Globus pallidus (tissue), 1 donor: ENCODE measurements around the gene DDX41.
"Not testable (repeated sequence)": the region's sequence is repeated elsewhere in the genome, so short reads cannot be mapped to it uniquely, and the experiment has no call there.

Source experiments
- DNase-seq: peaks from one replicate; pipeline ENCODE4 v3.0.0-alpha.2; 2015; ENCODE audit warnings: low spot score

Gene DDX41

GRCh38 chr5:177516601-177517568 lies at the start of gene DDX41:
DDX41 (minus strand) TSS chr5:177516961; CDS start chr5:177516945, 16 bp downstream.
- DNase-seq: peak; percentile 98

DNA sequence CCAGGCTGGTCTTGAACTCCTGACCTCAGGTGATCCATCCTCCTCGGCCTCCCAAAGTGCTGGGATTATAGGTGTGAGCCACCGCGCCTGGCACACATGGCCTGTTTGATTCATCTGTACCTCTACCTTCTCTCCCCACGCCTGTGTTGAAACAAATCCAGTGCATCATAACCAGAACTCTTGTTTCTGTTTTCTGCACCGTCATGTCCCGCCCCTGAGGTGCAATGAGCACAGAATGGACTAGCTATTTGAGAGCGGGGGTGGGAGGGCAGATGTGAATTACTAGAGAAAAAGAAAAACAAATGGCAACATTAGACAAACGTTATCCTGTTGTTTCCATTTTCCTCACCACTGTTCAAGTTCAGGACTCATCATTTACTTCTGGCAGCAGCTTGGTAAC lies 48.3 kb upstream of the DDX41 start:
- no peak for DNase-seq

DNA sequence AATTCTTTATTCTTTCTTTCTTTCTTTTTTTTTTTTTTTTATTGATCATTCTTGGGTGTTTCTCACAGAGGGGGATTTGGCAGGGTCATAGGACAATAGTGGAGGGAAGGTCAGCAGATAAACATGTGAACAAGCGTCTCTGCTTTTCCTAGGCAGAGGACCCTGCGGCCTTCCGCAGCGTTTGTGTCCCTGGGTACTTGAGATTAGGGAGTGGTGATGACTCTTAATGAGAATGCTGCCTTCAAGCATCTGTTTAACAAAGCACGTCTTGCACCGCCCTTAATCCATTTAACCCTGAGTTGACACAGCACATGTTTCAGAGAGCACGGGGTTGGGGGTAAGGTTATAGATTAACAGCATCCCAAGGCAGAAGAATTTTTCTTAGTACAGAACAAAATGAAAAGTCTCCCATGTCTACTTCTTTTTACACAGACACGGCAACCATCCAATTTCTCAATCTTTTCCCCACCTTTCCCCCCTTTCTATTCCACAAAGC lies 42.7 kb upstream of the DDX41 start:
- not testable (repeated sequence) for DNase-seq

- DNase-seq: no peak
These were observed 41.0 kb upstream of the DDX41 start for GRCh38 chr5:177557796-177558195.

GRCh38 chr5:177557041-177557647 lies 40.4 kb upstream of the DDX41 start:
- no peak for DNase-seq

- DNase-seq: no peak
These were observed 38.9 kb upstream of the DDX41 start for GRCh38 chr5:177555665-177556064.

- DNase-seq: no peak
These were observed 38.5 kb upstream of the DDX41 start for GRCh38 chr5:177555228-177555627.

GRCh38 chr5:177554474-177555111 lies 37.8 kb upstream of the DDX41 start, which contains the start of gene FAM193B:
FAM193B (minus strand) TSS chr5:177554563; CDS start chr5:177554458, 105 bp downstream.
- peak; percentile 89 for DNase-seq

DNA sequence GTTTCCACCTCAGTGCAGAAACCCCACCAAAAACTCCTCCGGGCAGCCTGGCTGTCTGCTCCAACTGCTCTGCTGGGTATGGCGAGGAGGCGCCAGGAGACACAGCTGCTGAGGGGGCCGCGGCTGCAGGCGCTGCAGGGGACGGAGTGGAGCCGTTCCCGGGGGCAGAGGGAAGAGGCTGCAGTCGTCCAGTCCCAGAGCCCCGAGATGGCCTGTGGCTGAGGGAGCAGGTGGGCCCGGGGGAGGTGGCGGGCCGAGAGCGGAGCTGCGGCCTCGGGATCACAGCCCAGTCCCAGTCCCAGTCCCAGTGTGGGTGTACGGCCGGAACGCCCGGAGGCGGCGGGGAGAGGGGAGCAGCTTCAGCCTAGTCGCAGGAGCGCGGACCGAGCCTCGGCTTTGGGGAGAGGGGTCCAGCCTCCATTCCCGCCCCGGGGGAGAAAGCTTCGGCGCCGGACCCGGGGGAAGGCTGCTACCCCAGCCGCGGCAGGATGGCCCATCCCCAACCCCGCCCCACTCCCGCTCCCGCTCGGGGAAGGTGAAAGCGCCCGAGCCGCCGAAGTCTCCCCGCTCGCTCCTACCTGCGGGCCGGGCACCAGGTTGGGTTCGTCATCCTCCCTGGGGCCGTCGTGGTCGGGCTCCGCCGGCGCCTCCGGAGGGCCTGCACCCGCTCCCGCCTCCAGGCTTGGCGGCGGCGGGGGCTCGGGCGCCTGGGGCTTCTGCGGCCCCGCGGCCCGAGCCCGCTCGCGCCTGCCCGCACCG lies 37.1 kb upstream of the DDX41 start:
- DNase-seq: no peak

- DNase-seq: no peak
These were observed 36.2 kb upstream of the DDX41 start for GRCh38 chr5:177552839-177553455.

GRCh38 chr5:177550122-177550521 lies 33.4 kb upstream of the DDX41 start:
- DNase-seq: no peak

DNA sequence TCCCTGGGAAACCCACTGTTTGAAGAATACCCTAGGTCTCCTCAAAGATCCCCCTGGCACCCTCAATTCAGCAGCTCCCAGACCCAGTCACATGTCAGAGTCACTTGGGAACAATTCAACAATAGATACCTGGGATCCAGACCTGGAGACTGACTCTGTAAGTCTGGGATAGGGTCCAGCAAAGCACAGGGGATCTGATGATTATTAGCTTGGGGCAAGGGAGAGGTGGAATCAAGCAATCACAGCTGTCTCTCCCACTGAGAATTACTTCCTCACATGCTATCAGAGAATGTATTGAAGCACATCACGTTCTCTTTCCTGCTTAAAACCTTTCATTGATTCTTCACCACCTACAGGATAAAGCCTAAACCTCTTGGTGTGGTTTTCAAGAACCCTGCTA lies 31.7 kb upstream of the DDX41 start:
- DNase-seq: no peak

DNA sequence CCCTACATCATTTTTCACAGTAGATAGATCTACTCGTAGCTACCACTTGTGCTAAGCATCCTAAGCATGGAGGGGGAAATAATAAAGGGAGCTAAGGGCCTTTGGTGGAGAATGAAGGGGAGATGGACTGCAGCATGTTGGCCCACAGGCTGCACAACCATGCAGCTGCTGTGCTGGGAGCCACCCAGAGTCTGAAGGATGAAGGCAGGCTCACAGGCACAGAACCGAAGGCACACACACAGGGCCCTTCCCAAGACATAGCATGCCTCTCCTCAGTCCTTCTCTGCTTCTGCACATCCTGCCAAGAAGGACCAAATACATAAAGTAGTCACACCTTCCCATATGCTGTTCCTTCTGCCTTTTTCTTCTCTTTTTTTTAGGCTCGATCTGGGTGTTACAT lies 31.0 kb upstream of the DDX41 start:
- DNase-seq: no peak

GRCh38 chr5:177546258-177546741 lies 29.5 kb upstream of the DDX41 start:
- DNase-seq: peak; percentile 70

GRCh38 chr5:177545487-177546257 lies 28.9 kb upstream of the DDX41 start:
- no peak for DNase-seq

DNA sequence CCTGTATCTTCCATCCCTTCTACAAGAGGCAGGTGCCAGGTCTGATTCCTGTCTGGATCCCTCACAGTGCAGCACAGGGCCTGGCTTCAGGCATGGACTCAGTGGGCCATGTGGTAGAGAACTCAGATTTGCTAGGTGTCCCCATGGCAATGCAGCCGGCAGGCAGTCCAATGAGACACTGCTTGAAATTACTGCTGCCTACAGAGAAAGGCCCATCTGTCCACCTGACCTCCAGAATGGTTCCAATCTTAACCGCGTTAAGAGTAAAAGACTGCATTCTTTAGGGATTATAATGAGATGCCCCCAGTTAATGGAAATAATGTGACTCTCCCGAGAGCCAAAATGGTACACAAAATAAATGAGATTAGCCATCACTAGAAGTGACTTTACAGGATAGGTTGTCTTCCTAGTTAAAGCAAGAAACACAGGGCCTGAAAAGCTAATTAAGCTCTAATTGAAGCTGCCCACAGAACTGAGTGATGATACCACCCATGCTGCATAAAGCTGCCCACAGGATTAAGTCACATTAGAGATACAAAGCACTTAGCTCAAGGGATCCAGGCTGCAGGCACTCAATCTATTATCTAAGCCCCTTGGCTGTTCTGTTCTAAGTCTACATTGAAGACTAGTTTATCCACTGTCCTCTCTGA lies 26.2 kb upstream of the DDX41 start:
- no peak for DNase-seq

DNA sequence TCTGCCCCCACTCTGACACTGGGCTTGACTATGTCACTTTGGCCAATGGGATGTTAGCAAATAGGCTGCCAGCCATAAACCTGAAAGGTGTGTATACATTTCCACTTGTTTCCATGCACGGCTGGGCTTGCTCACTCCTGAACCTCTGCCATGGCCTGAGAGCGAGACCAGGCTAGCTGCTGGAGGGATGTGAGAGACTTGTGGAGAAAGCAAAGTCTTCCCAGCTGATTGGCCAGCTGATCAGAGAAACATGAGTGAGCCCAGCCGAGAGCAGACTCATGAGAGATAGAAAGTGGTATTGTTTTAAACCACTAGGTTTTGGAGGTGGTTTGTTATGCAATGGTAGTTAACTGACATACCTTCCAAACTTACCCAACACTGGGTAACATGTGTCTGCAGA lies 23.7 kb upstream of the DDX41 start:
- no peak for DNase-seq

DNA sequence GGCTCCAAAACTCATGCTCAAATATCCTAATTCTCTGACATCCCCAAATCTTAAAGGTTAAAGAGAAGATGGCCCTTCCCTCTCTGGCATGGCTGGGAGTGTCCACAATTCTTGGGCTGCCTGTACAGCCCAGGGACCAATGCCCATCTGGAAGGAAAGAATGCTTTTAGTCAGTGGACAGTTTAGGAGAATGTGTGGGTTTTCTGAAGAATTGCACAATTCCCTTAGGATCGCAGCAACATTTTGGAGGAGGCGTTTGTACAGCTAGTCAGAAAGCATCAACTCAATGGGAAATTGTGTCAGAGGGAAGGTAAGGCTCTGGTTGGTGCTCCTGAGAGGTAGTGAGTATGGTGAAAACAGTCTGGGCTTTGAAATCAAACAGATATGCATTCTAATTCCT lies 22.6 kb upstream of the DDX41 start:
- no peak for DNase-seq

- no peak for DNase-seq
These were observed 22.1 kb upstream of the DDX41 start for GRCh38 chr5:177538876-177539275.
